Measurements from ENCODE around the gene IL17RE. TPM values are rescaled to one million over a fixed set of nuclear protein-coding genes. Genes with fewer than 3 reads are reported as not detected.

The IL17RE gene
- total and polyA plus RNA-seq, 2 of the 13 experiments (the other 11 are each of a cell fraction or from before 2014, with no cell fraction given): 14.5 to 24.1 TPM

GRCh38 chr3:9933561-9934234 lies 31.1 kb downstream of the IL17RE start, which contains the start of gene CRELD1 (continued):
- TF ChIP-seq E2F1 (CRISPR knock-in tag; IDR thresholded peaks at IDR 0.05) (peak; percentile 55; the same call in 1 of the 2 replicates), ZNF619 (CRISPR knock-in tag; IDR thresholded peaks at IDR 0.05) (0 out of 2 replicates have a peak, but pooled peaks have one; percentile 17), ZIK1 (CRISPR knock-in tag; IDR thresholded peaks at IDR 0.05; ENCODE audit: borderline replicate concordance, low read depth) (peak; percentile 88), SNAPC5 (CRISPR knock-in tag; IDR thresholded peaks at IDR 0.05; ENCODE audit: borderline replicate concordance) (no peak), ZNF639 (CRISPR knock-in tag; conservative IDR thresholded peaks at IDR 0.05) (0 out of 2 replicates have a peak, but pooled peaks have one; percentile 28), ZNF572 (CRISPR knock-in tag; IDR thresholded peaks at IDR 0.05) (no peak), ZNF839 (CRISPR knock-in tag; IDR thresholded peaks at IDR 0.05; ENCODE audit: borderline replicate concordance) (no peak), STAT6 (CRISPR knock-in tag; IDR thresholded peaks at IDR 0.05; ENCODE audit: borderline replicate concordance) (no peak), ETV5 (CRISPR knock-in tag; IDR thresholded peaks at IDR 0.05; ENCODE audit: borderline replicate concordance) (peak; percentile 47; the same call in 1 of the 2 replicates), KAT2B (IDR thresholded peaks at IDR 0.05; ENCODE audit: borderline replicate concordance, low read depth, low read length) (no peak), ARID5B (CRISPR knock-in tag; IDR thresholded peaks at IDR 0.05) (no peak; the same call in none of the 2 replicates), CHD4 (IDR thresholded peaks at IDR 0.05; ENCODE audit: borderline replicate concordance, low read length) (no peak), ZNF564 (CRISPR knock-in tag; IDR thresholded peaks at IDR 0.05) (0 out of 2 replicates have a peak, but pooled peaks have one; percentile 7), MXD4 (CRISPR knock-in tag; IDR thresholded peaks at IDR 0.05) (peak; percentile 86), U2AF1 (optimal IDR thresholded peaks at IDR 0.05; ENCODE audit: low read depth, low read length) (no peak), ZNF296 (CRISPR knock-in tag; conservative IDR thresholded peaks at IDR 0.05) (0 out of 2 replicates have a peak, but pooled peaks have one; percentile 40), MTF1 (CRISPR knock-in tag; IDR thresholded peaks at IDR 0.05) (0 out of 2 replicates have a peak, but pooled peaks have one; percentile 50), ZNF546 (CRISPR knock-in tag; conservative IDR thresholded peaks at IDR 0.05) (peak; percentile 26; the same call in 1 of the 2 replicates), HDAC1 (CRISPR knock-in tag; IDR thresholded peaks at IDR 0.05) (peak; percentile 69), ZFP36L2 (CRISPR knock-in tag; IDR thresholded peaks at IDR 0.05) (no peak), NFIC (IDR thresholded peaks at IDR 0.05; ENCODE audit: low read length) (no peak)

Data from HepG2 (cell line).